ENCODE data around the gene CACNA2D2. TPM values are rescaled to one million over a fixed set of nuclear protein-coding genes. Genes with fewer than 3 reads are reported as not detected.

CACNA2D2 gene
- total and polyA plus RNA-seq, 3 donors from 2014 or later = 15.9 to 19.3 (median 16.1) TPM

DNA sequence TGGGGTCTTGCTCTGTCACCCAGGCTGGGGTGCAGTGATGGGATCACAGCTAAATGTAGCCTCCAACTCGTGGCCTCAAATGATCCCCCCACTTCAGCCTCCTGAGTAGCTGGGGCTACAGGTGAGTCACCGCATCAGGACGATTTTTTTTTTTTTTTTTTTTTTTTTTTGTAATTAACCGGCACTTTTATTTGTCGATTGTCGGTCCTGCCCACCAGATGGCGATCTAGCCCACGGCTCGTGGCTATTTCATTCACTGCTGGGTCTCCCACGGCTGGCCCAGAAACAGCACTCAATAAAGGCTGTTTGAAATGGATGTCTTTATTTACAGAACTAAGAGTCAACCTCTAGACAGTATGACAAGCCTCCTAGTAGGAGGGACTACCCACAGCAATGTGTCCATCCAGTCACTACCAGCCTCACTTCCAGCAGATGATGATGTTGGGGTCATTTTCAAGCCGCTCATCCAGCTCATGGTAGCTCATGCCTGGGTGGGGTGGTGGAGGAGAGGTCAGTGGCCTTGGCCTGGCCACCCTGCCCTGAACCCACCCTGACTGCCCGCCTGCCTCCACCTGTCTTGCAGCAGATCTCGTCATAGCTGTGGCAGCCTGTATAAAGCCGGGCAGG, 156.1 kb downstream of the CACNA2D2 start:
- Histone ChIP-seq H3K27ac (no peak overlapping the region), H3K36me3 (ENCODE audit: low read depth, missing control alignments) (no peaks in the 10 kb centered on the region), H3K9me3 (no peaks in the 10 kb centered on the region), H3K4me3 (no peak overlapping the region), H3K4me1 (peaks cover 24% of the 10 kb centered on the region), H3K27me3 (no peaks in the 10 kb centered on the region)
- no peak for TF ChIP-seq POLR2A (IDR thresholded peaks at IDR 0.05)
- TF ChIP-seq, protein P1, sequence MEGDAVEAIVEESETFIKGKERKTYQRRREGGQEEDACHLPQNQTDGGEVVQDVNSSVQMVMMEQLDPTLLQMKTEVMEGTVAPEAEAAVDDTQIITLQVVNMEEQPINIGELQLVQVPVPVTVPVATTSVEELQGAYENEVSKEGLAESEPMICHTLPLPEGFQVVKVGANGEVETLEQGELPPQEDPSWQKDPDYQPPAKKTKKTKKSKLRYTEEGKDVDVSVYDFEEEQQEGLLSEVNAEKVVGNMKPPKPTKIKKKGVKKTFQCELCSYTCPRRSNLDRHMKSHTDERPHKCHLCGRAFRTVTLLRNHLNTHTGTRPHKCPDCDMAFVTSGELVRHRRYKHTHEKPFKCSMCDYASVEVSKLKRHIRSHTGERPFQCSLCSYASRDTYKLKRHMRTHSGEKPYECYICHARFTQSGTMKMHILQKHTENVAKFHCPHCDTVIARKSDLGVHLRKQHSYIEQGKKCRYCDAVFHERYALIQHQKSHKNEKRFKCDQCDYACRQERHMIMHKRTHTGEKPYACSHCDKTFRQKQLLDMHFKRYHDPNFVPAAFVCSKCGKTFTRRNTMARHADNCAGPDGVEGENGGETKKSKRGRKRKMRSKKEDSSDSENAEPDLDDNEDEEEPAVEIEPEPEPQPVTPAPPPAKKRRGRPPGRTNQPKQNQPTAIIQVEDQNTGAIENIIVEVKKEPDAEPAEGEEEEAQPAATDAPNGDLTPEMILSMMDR (IDR thresholded peaks at IDR 0.05) = peak; percentile 44 to 54 (median 50)
- intact Hi-C loops (cut with DNase I; ENCODE audit: low total_unique reads) = no loop called here
- peak; percentile 79 for DNase-seq
- WGBS, 2 donors = 31 to 36% methylated on average over 11 to 14 of the region's 14 CpGs

DNA sequence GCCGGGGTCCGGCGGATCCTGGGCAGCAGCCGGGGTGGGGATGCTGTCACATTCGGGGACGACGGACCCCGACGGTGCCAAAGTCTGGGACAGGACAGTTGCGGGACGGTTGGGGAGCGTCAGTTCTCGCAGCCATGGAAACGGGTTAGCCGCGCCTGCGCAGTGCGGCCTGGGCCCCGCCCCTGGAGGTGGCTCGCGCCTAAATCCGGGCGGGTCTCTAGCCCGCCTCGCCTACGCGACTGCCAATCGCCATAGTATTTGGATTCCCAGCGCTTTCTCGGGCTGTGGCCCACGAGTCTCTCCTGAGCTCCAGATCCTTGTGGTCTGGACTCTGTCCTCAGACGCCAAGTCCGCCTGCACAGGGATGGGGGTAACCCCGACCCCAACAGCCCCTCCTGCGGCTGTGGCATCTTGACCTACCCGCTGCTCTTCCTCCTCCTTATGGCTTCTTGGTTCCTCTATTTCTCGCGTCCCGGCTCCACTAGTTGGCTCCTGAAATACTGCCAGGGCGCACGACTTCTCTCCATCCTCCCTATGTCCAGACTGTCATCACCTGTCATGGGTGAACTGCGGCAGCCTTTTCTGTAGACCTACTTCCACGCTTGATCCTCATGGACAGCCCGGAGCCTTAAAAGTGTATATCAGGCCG, 157.7 kb downstream of the CACNA2D2 start, which contains the start of gene ZMYND10:
Gene ZMYND10 (minus strand): TSS at position 147 of the 649 bp plus-strand sequence. CDS start 153 bp downstream, outside the sequence.
- Histone ChIP-seq H3K9me3 (no peaks in the 10 kb centered on the region), H3K36me3 (ENCODE audit: low read depth, missing control alignments) (no peaks in the 10 kb centered on the region), H3K4me3 (peak within 1 kb of the TSS; percentile 36 to 58), H3K27me3 (no peaks in the 10 kb centered on the region), H3K27ac (no peak within 1 kb of the TSS), H3K4me1 (peaks cover 15% of the 10 kb centered on the region)
- DNase-seq = peak; percentile 74
- 12% methylated on average over 29 to 44 of the region's 45 CpGs for WGBS, 2 donors
- intact Hi-C loops (cut with DNase I; ENCODE audit: low total_unique reads) = no loop called here
- TF ChIP-seq, protein P1 (IDR thresholded peaks at IDR 0.05) = no peak
- TF ChIP-seq POLR2A (IDR thresholded peaks at IDR 0.05) = no peak

DNA sequence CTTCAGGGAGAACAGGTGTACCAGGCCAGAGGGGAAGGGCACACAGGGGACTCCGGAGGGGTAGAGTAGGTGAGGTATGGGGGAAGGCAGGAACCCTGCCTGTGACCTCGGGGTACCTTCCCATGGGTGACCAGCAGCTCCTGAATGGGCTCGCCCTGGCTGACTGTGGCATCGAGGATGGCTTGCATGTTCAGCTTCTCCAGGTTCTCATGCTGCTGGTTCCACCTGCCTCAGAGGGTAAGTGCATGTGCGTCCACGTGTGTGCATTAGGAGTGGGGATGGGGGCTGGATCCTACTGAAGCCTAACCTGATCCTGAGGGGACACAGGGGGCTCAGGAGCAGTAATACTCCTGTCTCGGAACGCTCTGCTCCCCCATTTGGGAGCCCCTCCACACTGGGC, 158.4 kb downstream of the CACNA2D2 start:
- no peaks in the 10 kb centered on the region for H3K36me3 ChIP-seq (ENCODE audit: low read depth, missing control alignments)
- H3K27ac ChIP-seq = no peak overlapping the region
- H3K27me3 ChIP-seq = no peaks in the 10 kb centered on the region
- H3K4me1 ChIP-seq = peaks cover 15% of the 10 kb centered on the region
- H3K9me3 ChIP-seq = no peaks in the 10 kb centered on the region
- peak overlapping the region; percentile 36 to 58 for H3K4me3 ChIP-seq
- intact Hi-C loops (cut with DNase I; ENCODE audit: low total_unique reads) = no loop called here
- 48 to 61% methylated on average over 8 of the region's 8 CpGs for whole genome bisulfite sequencing, 2 donors
- DNase-seq = no peak
- TF ChIP-seq, protein P1 (IDR thresholded peaks at IDR 0.05) = no peak
- no peak for TF ChIP-seq POLR2A (IDR thresholded peaks at IDR 0.05)

DNA sequence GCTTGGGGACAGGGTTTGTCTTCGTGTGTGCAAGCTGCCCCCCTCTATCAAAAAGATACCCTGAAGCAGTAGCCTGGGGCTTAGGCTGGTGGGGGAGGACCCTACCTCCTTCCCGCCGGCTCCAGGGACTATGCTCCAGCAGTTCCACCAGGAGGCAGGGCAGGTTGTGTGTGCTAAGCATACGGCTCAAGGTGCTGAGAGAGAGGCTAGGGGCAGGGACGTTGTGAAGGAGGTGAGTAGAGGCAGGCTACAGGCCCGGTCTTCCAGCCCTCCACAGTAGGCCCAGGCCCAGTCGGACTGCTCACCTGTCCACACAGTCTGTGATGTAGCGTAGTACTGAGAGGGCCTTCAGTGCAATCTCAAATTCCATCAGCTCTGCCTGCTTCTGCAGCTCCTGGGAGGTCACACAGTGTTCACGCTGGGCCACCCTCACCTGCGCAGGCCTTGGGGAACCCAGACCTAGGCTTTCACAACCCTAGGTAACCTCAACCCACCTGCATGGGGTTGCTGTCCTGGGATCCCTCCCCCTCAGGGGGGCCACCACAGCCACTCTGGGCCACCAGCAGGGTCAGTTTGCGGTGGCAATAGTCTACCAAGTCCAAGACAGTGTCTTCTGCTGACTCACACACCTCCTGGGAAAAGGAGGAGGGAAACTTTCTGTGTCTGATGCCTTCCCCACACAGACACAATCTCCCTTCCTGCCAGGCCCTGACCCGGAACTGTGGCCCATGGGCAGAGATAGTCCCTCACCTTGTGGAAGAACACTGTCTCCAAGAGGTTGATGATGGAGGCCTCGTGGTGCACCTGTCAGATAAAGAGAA, 160.4 kb downstream of the CACNA2D2 start:
- DNase-seq = no peak
- 83 to 85% methylated on average over 10 to 13 of the region's 13 CpGs for WGBS, 2 donors
- no peak overlapping the region for H3K27ac ChIP-seq

More for the DNA sequence above, 160.4 kb downstream of the CACNA2D2 start:
- Histone ChIP-seq H3K36me3 (ENCODE audit: low read depth, missing control alignments) (no peaks in the 10 kb centered on the region), H3K27me3 (no peaks in the 10 kb centered on the region), H3K4me3 (no peak overlapping the region), H3K4me1 (peaks cover 23% of the 10 kb centered on the region), H3K9me3 (no peaks in the 10 kb centered on the region)
- TF ChIP-seq, protein P1 (IDR thresholded peaks at IDR 0.05) = no peak
- TF ChIP-seq POLR2A (IDR thresholded peaks at IDR 0.05) = no peak
- intact Hi-C loops (cut with DNase I; ENCODE audit: low total_unique reads) = no loop called here
